WTC11 (cell line): ENCODE results near the gene KCNK15.

ENCODE experiments used
- ETV6 ChIP-seq: sonication (generic); formaldehyde crosslinking; IDR thresholded peaks from 2 replicates; pipeline ENCODE4 v1.8.1; 2022; ENCODE audit warnings: mild to moderate bottlenecking, missing genetic modification reagents
- FOXP1 ChIP-seq: sonication (generic); formaldehyde crosslinking; IDR thresholded peaks from 2 replicates; pipeline ENCODE4 v1.8.0; 2022; ENCODE audit warnings: missing genetic modification reagents, mild to moderate bottlenecking, moderate library complexity, borderline replicate concordance
- HMGA2 ChIP-seq: fragments of 250-450 bp; sonication (Bioruptor Pico); IDR thresholded peaks from 2 replicates; pipeline ENCODE4 v1.4.0; 2021; ENCODE audit warnings: mild to moderate bottlenecking, moderate library complexity
- OVOL2 ChIP-seq: fragments of 250-450 bp; sonication (Bioruptor Pico); IDR thresholded peaks from 2 replicates; pipeline ENCODE4 v1.9.0; 2021; ENCODE audit warnings: mild to moderate bottlenecking, borderline replicate concordance
- TCF7 ChIP-seq: sonication (generic); formaldehyde crosslinking; IDR thresholded peaks from 2 replicates; pipeline ENCODE4 v1.8.0; 2022; ENCODE audit warnings: mild to moderate bottlenecking, low read depth, missing genetic modification reagents, moderate library complexity
- TEAD4 ChIP-seq: sonication (generic); formaldehyde crosslinking; IDR thresholded peaks from 2 replicates; pipeline ENCODE4 v1.8.0; 2022; ENCODE audit warnings: mild to moderate bottlenecking, missing genetic modification reagents
- USF2 ChIP-seq: sonication (generic); formaldehyde crosslinking; IDR thresholded peaks from 2 replicates; pipeline ENCODE4 v1.8.1; 2023; ENCODE audit warnings: mild to moderate bottlenecking, missing genetic modification reagents, moderate library complexity
- ZNF121 ChIP-seq: sonication (generic); formaldehyde crosslinking; IDR thresholded peaks from 2 replicates; pipeline ENCODE4 v1.8.0; 2023; ENCODE audit warnings: missing genetic modification reagents
- ZNF263 ChIP-seq: sonication (generic); formaldehyde crosslinking; IDR thresholded peaks from 2 replicates; pipeline ENCODE4 v1.8.1; 2022; ENCODE audit warnings: low read depth, mild to moderate bottlenecking, moderate library complexity, missing genetic modification reagents
- ZNF317 ChIP-seq: sonication (generic); formaldehyde crosslinking; IDR thresholded peaks from 2 replicates; pipeline ENCODE4 v1.8.1; 2023; ENCODE audit warnings: low read depth, mild to moderate bottlenecking, moderate library complexity, missing genetic modification reagents, borderline replicate concordance
- ZNF416 ChIP-seq: fragments of 250-450 bp; sonication (Bioruptor Pico); IDR thresholded peaks from 2 replicates; pipeline ENCODE4 v1.9.0; 2021; ENCODE audit warnings: mild to moderate bottlenecking, inconsistent platforms
- TF ChIP-seq, protein P1 (sequence below): fragments of 200-600 bp; IDR thresholded peaks from 2 replicates; pipeline ENCODE4 v1.8.0; 2022; ENCODE audit warnings: antibody characterized with exemption
- TF ChIP-seq, protein P2 (sequence below): sonication (generic); formaldehyde crosslinking; IDR thresholded peaks from 2 replicates; pipeline ENCODE4 v1.8.0; 2022; ENCODE audit warnings: mild to moderate bottlenecking, missing genetic modification reagents
- TF ChIP-seq, protein P3 (sequence below): fragments of 250-450 bp; sonication (Bioruptor Pico); IDR thresholded peaks from 2 replicates; pipeline ENCODE4 v2.1.2; 2022; ENCODE audit warnings: mild to moderate bottlenecking, moderate library complexity

- TF ChIP-seq FOXP1 (no peak), ETV6 (CRISPR knock-in tag) (no peak), TEAD4 (no peak), ZNF263 (CRISPR knock-in tag) (no peak), USF2 (CRISPR knock-in tag) (no peak), ZNF121 (CRISPR knock-in tag) (no peak), ZNF416 (no peak), HMGA2 (no peak), TCF7 (CRISPR knock-in tag) (no peak), ZNF317 (CRISPR knock-in tag) (no peak), OVOL2 (CRISPR knock-in tag) (no peak)
- TF ChIP-seq, protein P1, sequence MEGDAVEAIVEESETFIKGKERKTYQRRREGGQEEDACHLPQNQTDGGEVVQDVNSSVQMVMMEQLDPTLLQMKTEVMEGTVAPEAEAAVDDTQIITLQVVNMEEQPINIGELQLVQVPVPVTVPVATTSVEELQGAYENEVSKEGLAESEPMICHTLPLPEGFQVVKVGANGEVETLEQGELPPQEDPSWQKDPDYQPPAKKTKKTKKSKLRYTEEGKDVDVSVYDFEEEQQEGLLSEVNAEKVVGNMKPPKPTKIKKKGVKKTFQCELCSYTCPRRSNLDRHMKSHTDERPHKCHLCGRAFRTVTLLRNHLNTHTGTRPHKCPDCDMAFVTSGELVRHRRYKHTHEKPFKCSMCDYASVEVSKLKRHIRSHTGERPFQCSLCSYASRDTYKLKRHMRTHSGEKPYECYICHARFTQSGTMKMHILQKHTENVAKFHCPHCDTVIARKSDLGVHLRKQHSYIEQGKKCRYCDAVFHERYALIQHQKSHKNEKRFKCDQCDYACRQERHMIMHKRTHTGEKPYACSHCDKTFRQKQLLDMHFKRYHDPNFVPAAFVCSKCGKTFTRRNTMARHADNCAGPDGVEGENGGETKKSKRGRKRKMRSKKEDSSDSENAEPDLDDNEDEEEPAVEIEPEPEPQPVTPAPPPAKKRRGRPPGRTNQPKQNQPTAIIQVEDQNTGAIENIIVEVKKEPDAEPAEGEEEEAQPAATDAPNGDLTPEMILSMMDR, result 0 out of 2 replicates have a peak, but pooled peaks have one; percentile 22
- TF ChIP-seq, protein P2, sequence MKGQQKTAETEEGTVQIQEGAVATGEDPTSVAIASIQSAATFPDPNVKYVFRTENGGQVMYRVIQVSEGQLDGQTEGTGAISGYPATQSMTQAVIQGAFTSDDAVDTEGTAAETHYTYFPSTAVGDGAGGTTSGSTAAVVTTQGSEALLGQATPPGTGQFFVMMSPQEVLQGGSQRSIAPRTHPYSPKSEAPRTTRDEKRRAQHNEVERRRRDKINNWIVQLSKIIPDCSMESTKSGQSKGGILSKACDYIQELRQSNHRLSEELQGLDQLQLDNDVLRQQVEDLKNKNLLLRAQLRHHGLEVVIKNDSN (CRISPR knock-in tag), result no peak
- TF ChIP-seq, protein P3, sequence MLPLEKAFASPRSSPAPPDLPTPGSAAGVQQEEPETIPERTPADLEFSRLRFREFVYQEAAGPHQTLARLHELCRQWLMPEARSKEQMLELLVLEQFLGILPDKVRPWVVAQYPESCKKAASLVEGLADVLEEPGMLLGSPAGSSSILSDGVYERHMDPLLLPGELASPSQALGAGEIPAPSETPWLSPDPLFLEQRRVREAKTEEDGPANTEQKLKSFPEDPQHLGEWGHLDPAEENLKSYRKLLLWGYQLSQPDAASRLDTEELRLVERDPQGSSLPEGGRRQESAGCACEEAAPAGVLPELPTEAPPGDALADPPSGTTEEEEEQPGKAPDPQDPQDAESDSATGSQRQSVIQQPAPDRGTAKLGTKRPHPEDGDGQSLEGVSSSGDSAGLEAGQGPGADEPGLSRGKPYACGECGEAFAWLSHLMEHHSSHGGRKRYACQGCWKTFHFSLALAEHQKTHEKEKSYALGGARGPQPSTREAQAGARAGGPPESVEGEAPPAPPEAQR (CRISPR knock-in tag), result no peak
Observed at GRCh38 chr20:44717986-44718385, 27.7 kb upstream of the KCNK15 start.
